Heart right ventricle (tissue), 16 donors: ENCODE data around the gene ZCCHC24. TPM values are rescaled to one million over a fixed set of nuclear protein-coding genes. Genes with fewer than 3 reads are reported as not detected.

Source experiments
- ATAC-seq, 8 donors: fragments of 200-7000 bp; cut with Tn5 transposase; one replicate each; pipeline ENCODE4 v1.9.1; 2020; ENCODE audit warnings: mild to moderate bottlenecking in 8 of 8, moderate library complexity in 8 of 8, moderate number of reproducible peaks in 1 of 8
- DNase-seq, 2 donors: peaks; one replicate each; pipeline ENCODE4 v3.0.0-alpha.2; 2020
- H3K27ac ChIP-seq, 10 donors: fragments of 200-600 bp; sonication (generic) in 2 of 10; one replicate each; pipeline versions ENCODE4 v1.5.0 to v1.8.0; 2020 to 2022; ENCODE audit warnings: mild to moderate bottlenecking in 3 of 10
- H3K27me3 ChIP-seq, 7 donors: fragments of 200-600 bp; one replicate each; pipeline ENCODE4 v1.8.0; 2021 to 2022; ENCODE audit warnings: mild to moderate bottlenecking in 2 of 7
- H3K36me3 ChIP-seq, 9 donors: fragments of 200-600 bp; sonication (generic) in 1 of 9; one replicate each; pipeline versions ENCODE4 v1.5.0 to v1.8.0; 2020 to 2022; ENCODE audit warnings: mild to moderate bottlenecking in 2 of 9
- H3K4me1 ChIP-seq, 9 donors: fragments of 200-600 bp; sonication (generic) in 1 of 9; one replicate each; pipeline versions ENCODE4 v1.5.0 to v1.8.0; 2020 to 2022; ENCODE audit warnings: mild to moderate bottlenecking in 4 of 9
- H3K4me3 ChIP-seq, 10 donors: fragments of 200-600 bp; sonication (generic) in 2 of 10; one replicate each; pipeline versions ENCODE4 v1.5.0 to v1.8.0; 2020 to 2022; ENCODE audit warnings: mild to moderate bottlenecking in 7 of 10, moderate library complexity in 2 of 10
- H3K9me3 ChIP-seq, 11 donors: fragments of 200-600 bp in 10 of 11; sonication (generic) in 2 of 11; one replicate each; pipeline versions ENCODE4 v1.5.0 to v1.8.0; 2013 to 2022; ENCODE audit warnings: mild to moderate bottlenecking in 2 of 11, control low read depth in 1 of 11, moderate library complexity in 1 of 11
- CTCF ChIP-seq, 9 donors: fragments of 200-600 bp; sonication (generic) in 2 of 9; IDR thresholded peaks; one replicate each; pipeline versions ENCODE4 v1.5.0 to v1.8.0; 2021 to 2022; ENCODE audit warnings: antibody characterized with exemption in 9 of 9, mild to moderate bottlenecking in 5 of 9, moderate library complexity in 1 of 9
- WGBS, 2 donors: extraction: QIAGEN DNeasy Blood & Tissue Kit; methylation state at CpG; one replicate each; pipeline ENCODE4 v1.1.7; 2013; ENCODE audit warnings: inconsistent platforms in 1 of 2; 5-methylcytosine and 5-hydroxymethylcytosine counted together
- intact Hi-C, 10 donors: fragments of 100-400 bp; cut with DNase I; formaldehyde crosslinking; loops; one replicate each; pipeline versions ENCODE4 v1.11.1 to v1.14.2; 2022
- polyA plus RNA-seq, 2 donors: library from polyadenylated mRNA; stranded (reverse); fragments of 200-250 nt; gene quantifications; one replicate each; pipeline ENCODE4 v1.2.3, GENCODE V29; 2013
- total RNA-seq, 10 donors: library from RNA; stranded (reverse); fragmentation: NEBNext Ultra II Directional in 3 of 10; extraction: Animal tissue kit (Norgen Biotek cat#: 25700) in 3 of 10; gene quantifications; one replicate each; pipeline versions ENCODE4 v1.2.1 to v1.2.4, GENCODE V29; 2021 to 2023
- donor health status: Arrhythmogenic right ventricular cardiomyopathy.
- donor health status: ischemic (EF 13 %, LVEDD 7.1; RV severe dilation, severe dysfunction).
- donor health status: healthy with polysubstance abuse.
- donor health status: DM: no; HTN: yes; CAD: no.
- donor health status: DM: no; HTN: no; CAD: no.
- donor health status: ischemic (EF 25% LVEDD 6.9; RV normal size, moderate dysfunction).
- donor health status: ischemic (EF 25% LVEDD 5.7; RV mildly dilated, moderate dysfunction).
- donor health status: healthy.
- donor health status: DM: yes; HTN: yes; CAD: no.
- donor health status: Ischemic cardiomyopathy.
- donor health status: ischemic (EF 35%, LVEDD 5.7; RV mildly dilated, moderate dysfunction).
- donor health status: nonischemic (EF 11% LVEDD 7.7; RV severe dilation, severe dysfunction).
- donor health status: DM: yes; HTN: yes; CAD: no.
- donor health status: PGD.
- donor health status: ischemic (EF 29% LVEDD 5.4; RV normal size, mild dysfunction).
- donor health status: nonischemic (EF 23%, LVEDD 6.1; RV moderate dilation, normal function).

ZCCHC24 gene
- total and polyA plus RNA-seq, 12 donors = 19.3 to 59.0 (median 45.9) TPM

DNA sequence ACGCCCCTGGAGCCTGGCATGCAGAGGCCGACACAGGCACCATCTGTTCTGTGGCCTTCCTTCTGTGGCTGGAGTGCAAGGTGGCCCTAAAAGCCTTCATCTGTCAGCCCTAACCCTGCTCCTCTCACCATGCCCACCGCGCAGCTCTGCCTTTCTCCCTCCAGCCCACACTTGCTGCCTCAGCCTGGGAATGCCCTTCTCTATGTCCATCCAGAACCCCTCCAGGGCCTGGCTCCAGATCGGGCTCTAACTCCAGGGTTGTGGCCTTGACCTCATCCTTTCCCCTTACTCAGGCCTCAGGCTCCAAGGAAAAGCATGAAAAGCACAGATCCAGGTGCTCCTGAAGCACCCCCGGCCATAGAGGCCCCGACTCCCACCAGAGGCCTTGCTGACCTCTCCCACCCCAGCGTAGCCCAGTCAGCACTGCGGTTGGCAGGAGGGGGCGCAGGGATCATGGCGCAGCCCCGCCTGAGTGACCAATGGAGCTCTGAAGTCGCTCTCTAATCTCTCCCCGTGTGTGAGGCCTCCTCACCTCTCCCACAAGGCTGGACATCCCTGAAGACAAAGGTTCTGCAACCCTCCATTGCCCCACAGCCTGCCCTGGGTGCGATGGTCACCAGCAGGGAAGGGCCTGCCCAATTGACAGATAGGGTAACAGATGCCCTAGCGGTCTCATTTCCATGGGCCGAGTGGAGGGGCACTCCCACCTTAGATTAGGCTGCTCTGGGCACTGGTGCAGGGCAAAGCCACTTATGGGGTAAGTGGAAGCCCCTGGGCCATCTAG lies 9.2 kb downstream of the ZCCHC24 start:
- Histone ChIP-seq H3K36me3 (peaks cover 0 to 41% (median 3%) of the 10 kb centered on the region in 9 donors), H3K4me1 (peaks cover 33 to 99% (median 93%) of the 10 kb centered on the region in 9 donors), H3K27me3 (no peaks in the 10 kb centered on the region), H3K27ac (peak overlapping the region; percentile 79 to 94 (median 90)), H3K4me3 (peak overlapping the region in 2 of 10 donors; percentile 3 to 8), H3K9me3 (no peaks in the 10 kb centered on the region)
- ATAC-seq (peak in 3 of 8 donors; percentile 0 to 4 (median 2)), DNase-seq (no peak)
- intact Hi-C loops = no loop called here
- no peak for TF ChIP-seq CTCF (IDR thresholded peaks at IDR 0.05)
- WGBS, 2 donors = 79 to 81% methylated on average over 17 of the region's 17 CpGs

- intact Hi-C loops = loop anchor here in 1 of 10 donors (1.0 kb wide), 1 partner anchor 30 kb away; no protein-coding TSS in a partner anchor
- 33 to 34% methylated on average over 15 of the region's 15 CpGs for WGBS, 2 donors
- DNase-seq (peak; percentile 61 to 70), ATAC-seq (peak; percentile 59 to 79 (median 64))
- no peak for TF ChIP-seq CTCF (IDR thresholded peaks at IDR 0.05)
- H3K27ac ChIP-seq = peak overlapping the region; percentile 79 to 94 (median 90)
- H3K4me1 ChIP-seq = peaks cover 33 to 99% (median 93%) of the 10 kb centered on the region in 9 donors
- H3K36me3 ChIP-seq = peaks cover 0 to 46% (median 3%) of the 10 kb centered on the region in 9 donors
- no peaks in the 10 kb centered on the region for H3K9me3 ChIP-seq
- H3K27me3 ChIP-seq = no peaks in the 10 kb centered on the region
- peak overlapping the region in 6 of 10 donors; percentile 8 to 29 (median 12) for H3K4me3 ChIP-seq
These were observed 10.0 kb downstream of the ZCCHC24 start for GRCh38 chr10:79435271-79436065.

DNA sequence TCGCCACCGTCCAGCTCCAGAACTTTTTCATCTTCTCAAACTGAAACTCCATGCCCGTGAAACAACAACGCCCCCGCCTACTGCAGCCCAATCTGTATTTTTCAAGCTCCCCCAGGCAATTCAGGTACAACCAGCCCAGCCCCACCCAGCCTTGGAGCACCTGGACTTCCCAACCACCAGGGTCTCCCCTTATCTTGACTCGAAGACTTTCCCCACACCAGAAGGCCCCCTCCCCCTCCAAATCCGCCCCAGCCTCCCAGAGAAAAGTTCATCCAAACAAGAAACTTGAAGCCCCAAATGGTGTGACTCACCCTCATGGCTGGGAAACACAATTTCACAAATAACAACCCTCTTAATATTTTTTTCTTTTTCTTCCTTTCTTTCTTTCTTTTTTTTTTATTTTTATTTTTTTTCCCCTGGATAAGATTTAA lies 10.6 kb downstream of the ZCCHC24 start:
- intact Hi-C loops = loop anchor here in 1 of 10 donors (1.0 kb wide), 1 partner anchor 30 kb away; no protein-coding TSS in a partner anchor
- H3K27me3 ChIP-seq = no peaks in the 10 kb centered on the region
- peaks cover 0 to 51% (median 4%) of the 10 kb centered on the region in 9 donors for H3K36me3 ChIP-seq
- TF ChIP-seq CTCF (IDR thresholded peaks at IDR 0.05) = no peak
- ATAC-seq = peak in 1 of 8 donors; percentile 3
- DNase-seq = no peak
- no peaks in the 10 kb centered on the region for H3K9me3 ChIP-seq
- peak overlapping the region; percentile 79 to 94 (median 90) for H3K27ac ChIP-seq
- H3K4me3 ChIP-seq = peak overlapping the region in 3 of 10 donors; percentile 10 to 29 (median 26)
- H3K4me1 ChIP-seq = peaks cover 33 to 98% (median 91%) of the 10 kb centered on the region in 9 donors
- WGBS, 2 donors = 67 to 68% methylated on average over 7 of the region's 7 CpGs

DNA sequence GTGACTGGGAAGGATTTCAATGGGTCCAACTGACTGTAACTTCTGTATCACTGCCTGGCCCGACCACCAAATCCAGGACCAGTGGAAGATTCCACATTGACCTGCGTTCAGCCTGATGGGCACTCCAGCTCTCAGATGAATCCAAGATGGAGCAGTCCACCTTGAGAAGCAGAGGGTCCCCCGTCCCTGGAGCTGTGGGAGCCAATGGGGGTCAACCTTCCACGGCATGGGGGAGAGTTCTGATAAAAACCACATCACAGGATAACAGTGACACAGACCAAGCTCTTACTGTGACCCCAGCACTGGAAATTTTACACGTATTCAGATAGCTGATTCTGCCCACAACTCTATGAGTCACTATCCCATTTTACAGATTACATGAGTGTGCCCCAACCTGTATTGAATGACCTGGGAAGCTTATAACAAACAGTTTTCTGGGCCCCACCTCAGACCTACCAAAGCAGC lies 11.2 kb downstream of the ZCCHC24 start:
- H3K4me1 ChIP-seq = peaks cover 33 to 95% (median 87%) of the 10 kb centered on the region in 9 donors
- TF ChIP-seq CTCF (IDR thresholded peaks at IDR 0.05) = no peak
- WGBS, 2 donors = 77 to 86% methylated on average over 5 of the region's 5 CpGs

More for the DNA sequence above, 11.2 kb downstream of the ZCCHC24 start:
- Histone ChIP-seq H3K9me3 (no peaks in the 10 kb centered on the region), H3K4me3 (no peak overlapping the region), H3K27me3 (no peaks in the 10 kb centered on the region), H3K27ac (peak overlapping the region in 9 of 10 donors; percentile 56 to 94 (median 91)), H3K36me3 (peaks cover 0 to 57% (median 9%) of the 10 kb centered on the region in 9 donors)
- DNase-seq (no peak), ATAC-seq (no peak)
- intact Hi-C loops = no loop called here
